Gastrocnemius medialis (tissue), 4 donors: Measurements from ENCODE around the gene OMP.

Source experiments
- POLR2A ChIP-seq, 2 donors: fragments of 450-650 bp; IDR thresholded peaks; one replicate each; pipeline ENCODE4 v1.6.1; 2017; ENCODE audit warnings: antibody characterized with exemption in 2 of 2, mild to moderate bottlenecking in 2 of 2, moderate library complexity in 2 of 2
- TF ChIP-seq, protein P1 (sequence below), 5 experiments: fragments of 450-650 bp in 3 of 5; fragments of 200-600 bp in 2 of 5; sonication (generic) in 2 of 5; IDR thresholded peaks in 4 of 5; conservative IDR thresholded peaks in 1 of 5; 1 replicate in 4 of 5; 2 replicates in 1 of 5; pipeline ENCODE4 v1.5.1; 2016 to 2019; ENCODE audit warnings: antibody characterized with exemption in 5 of 5, mild to moderate bottlenecking in 3 of 5, moderate library complexity in 3 of 5

DNA sequence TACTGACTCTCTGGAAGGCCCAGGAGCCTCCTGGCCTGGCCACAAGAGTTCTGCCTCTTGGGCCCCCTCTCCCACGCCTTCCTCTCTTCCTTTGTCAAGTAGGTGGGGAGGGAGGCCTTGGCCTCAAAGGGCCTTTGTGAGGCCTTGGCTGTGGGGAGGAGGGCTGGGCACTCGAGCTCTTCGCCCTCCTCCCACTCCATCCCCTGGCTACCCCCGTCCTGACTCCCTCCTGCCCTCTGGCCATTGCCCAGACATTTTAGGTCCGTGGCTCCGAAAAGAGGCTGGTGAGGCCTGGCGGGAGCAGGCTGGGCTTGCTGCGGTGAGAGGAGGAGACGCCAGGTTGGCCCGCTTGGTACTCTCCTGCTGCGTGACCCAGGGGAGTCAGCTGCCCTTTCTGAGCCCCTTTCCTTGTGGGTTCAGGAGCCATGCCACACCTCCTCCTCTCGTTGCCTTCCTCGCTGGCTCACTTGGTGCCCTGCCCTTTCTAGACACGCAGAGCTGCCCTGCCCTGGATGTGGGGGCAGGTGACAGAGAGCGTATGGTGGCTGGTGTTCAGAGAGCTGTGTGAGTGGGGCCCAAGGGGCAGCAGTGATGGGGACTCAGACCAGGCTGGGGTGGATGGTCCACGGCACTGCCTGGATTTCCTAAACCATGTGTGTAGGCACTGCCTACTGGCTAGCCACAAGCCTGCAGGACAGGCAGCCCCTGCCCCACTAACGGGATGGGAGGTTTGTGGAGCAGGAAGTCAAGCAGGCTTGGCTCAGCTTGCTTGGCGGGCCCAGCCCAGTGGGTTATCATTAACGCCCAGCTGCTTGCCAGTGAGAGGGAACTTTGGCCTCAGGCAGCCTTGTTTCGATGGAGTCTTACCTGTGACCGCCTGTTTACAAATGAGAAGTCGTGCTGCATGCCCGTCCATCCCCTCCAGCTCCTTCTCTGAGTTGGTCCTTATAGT is 15.8 kb upstream of the OMP start:
- no peak for TF ChIP-seq POLR2A (IDR thresholded peaks at IDR 0.05)
- TF ChIP-seq, protein P1, sequence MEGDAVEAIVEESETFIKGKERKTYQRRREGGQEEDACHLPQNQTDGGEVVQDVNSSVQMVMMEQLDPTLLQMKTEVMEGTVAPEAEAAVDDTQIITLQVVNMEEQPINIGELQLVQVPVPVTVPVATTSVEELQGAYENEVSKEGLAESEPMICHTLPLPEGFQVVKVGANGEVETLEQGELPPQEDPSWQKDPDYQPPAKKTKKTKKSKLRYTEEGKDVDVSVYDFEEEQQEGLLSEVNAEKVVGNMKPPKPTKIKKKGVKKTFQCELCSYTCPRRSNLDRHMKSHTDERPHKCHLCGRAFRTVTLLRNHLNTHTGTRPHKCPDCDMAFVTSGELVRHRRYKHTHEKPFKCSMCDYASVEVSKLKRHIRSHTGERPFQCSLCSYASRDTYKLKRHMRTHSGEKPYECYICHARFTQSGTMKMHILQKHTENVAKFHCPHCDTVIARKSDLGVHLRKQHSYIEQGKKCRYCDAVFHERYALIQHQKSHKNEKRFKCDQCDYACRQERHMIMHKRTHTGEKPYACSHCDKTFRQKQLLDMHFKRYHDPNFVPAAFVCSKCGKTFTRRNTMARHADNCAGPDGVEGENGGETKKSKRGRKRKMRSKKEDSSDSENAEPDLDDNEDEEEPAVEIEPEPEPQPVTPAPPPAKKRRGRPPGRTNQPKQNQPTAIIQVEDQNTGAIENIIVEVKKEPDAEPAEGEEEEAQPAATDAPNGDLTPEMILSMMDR (IDR thresholded peaks at IDR 0.05 in 4 of 5, conservative IDR thresholded peaks at IDR 0.05 in 1 of 5) = no peak
